HepG2 (cell line): ENCODE results near the gene XAF1. TPM values are rescaled to one million over a fixed set of nuclear protein-coding genes. Genes with fewer than 3 reads are reported as not detected.
A peak's percentile ranks its signal among the peaks of the same experiment; 100 is the strongest.

Experiments
- ATF1 ChIP-seq: IDR thresholded peaks from 2 replicates; pipeline ENCODE4 v1.6.1; 2016; ENCODE audit warnings: mild to moderate bottlenecking, control low read depth
- BRD4 ChIP-seq: sonication (generic); formaldehyde crosslinking; IDR thresholded peaks from 2 replicates; pipeline ENCODE4 v1.4.0; 2020; ENCODE audit warnings: missing genetic modification reagents
- CBX1 ChIP-seq: IDR thresholded peaks from one replicate; pipeline ENCODE4 v1.6.1; 2016; ENCODE audit warnings: antibody characterized with exemption, low read depth
- CCAR2 ChIP-seq: fragments of 200-400 bp; formaldehyde crosslinking; optimal IDR thresholded peaks from 2 replicates; pipeline ENCODE3; 2018; ENCODE audit warnings: low read depth, mild to moderate bottlenecking, low read length, moderate library complexity
- FOSL1 ChIP-seq: sonication (generic); formaldehyde crosslinking; IDR thresholded peaks from 2 replicates; pipeline ENCODE4 v1.9.0; 2021; ENCODE audit warnings: missing genetic modification reagents, borderline replicate concordance
- FOSL2 ChIP-seq: sonication (generic); formaldehyde crosslinking; IDR thresholded peaks from 2 replicates; pipeline ENCODE4 v1.4.0; 2020; ENCODE audit warnings: missing genetic modification reagents
- FOXM1 ChIP-seq: sonication (generic); formaldehyde crosslinking; IDR thresholded peaks from 2 replicates; pipeline ENCODE4 v1.5.0; 2020; ENCODE audit warnings: missing genetic modification reagents
- GABPB1 ChIP-seq: IDR thresholded peaks from 2 replicates; pipeline ENCODE4 v1.6.1; 2016; ENCODE audit warnings: mild to moderate bottlenecking, missing genetic modification reagents, moderate library complexity, missing compliant biosample characterization
- HDAC6 ChIP-seq: fragments of 200-600 bp; sonication (generic); IDR thresholded peaks from 2 replicates; pipeline ENCODE4 v1.7.0; 2017; ENCODE audit warnings: mild to moderate bottlenecking, antibody characterized with exemption, low read length, low read depth
- HES4 ChIP-seq: sonication (generic); formaldehyde crosslinking; IDR thresholded peaks from 2 replicates; pipeline ENCODE4 v1.9.0; 2021; ENCODE audit warnings: mild to moderate bottlenecking, missing genetic modification reagents, borderline replicate concordance
- KLF6 ChIP-seq: IDR thresholded peaks from 2 replicates; pipeline ENCODE4 v1.8.0; 2016; ENCODE audit warnings: missing biosample characterization, missing genetic modification reagents
- KMT2A ChIP-seq: sonication (generic); formaldehyde crosslinking; IDR thresholded peaks from 2 replicates; pipeline ENCODE4 v1.4.0; 2020; ENCODE audit warnings: missing genetic modification reagents
- MBNL3 ChIP-seq: fragments of 250-450 bp; sonication (Bioruptor Pico); conservative IDR thresholded peaks from 2 replicates; pipeline ENCODE4 v1.8.0; 2022; ENCODE audit warnings: mild to moderate bottlenecking, inconsistent platforms
- PTBP1 ChIP-seq: fragments of 200-400 bp; formaldehyde crosslinking; IDR thresholded peaks from 2 replicates; pipeline ENCODE4 v1.6.1; 2018; ENCODE audit warnings: low read length, low read depth; ENCODE audit not compliant: poor library complexity, severe bottlenecking
- RBM39 ChIP-seq: fragments of 200-400 bp; formaldehyde crosslinking; IDR thresholded peaks from one replicate; pipeline ENCODE4 v1.6.1; 2018; ENCODE audit warnings: antibody characterized with exemption, mild to moderate bottlenecking, low read depth, low read length; ENCODE audit not compliant: poor library complexity, severe bottlenecking
- RFXANK ChIP-seq: IDR thresholded peaks from 2 replicates; pipeline ENCODE4 v1.6.1; 2016
- ZC3H4 ChIP-seq: sonication (generic); formaldehyde crosslinking; IDR thresholded peaks from 2 replicates; pipeline ENCODE4 v1.4.0; 2020; ENCODE audit warnings: missing genetic modification reagents, borderline replicate concordance
- ZNF17 ChIP-seq: sonication (generic); formaldehyde crosslinking; IDR thresholded peaks from 2 replicates; pipeline ENCODE4 v1.5.0; 2020; ENCODE audit warnings: mild to moderate bottlenecking, missing genetic modification reagents
- ZNF230 ChIP-seq: sonication (generic); formaldehyde crosslinking; IDR thresholded peaks from 2 replicates; pipeline ENCODE4 v1.4.0; 2020; ENCODE audit warnings: mild to moderate bottlenecking, missing genetic modification reagents
- ZNF607 ChIP-seq: sonication (generic); formaldehyde crosslinking; IDR thresholded peaks from 2 replicates; pipeline ENCODE4 v1.5.1; 2020; ENCODE audit warnings: missing genetic modification reagents, mild to moderate bottlenecking, borderline replicate concordance
- ZNF773 ChIP-seq: sonication (generic); formaldehyde crosslinking; IDR thresholded peaks from 2 replicates; pipeline ENCODE4 v1.4.0; 2020; ENCODE audit warnings: missing genetic modification reagents, borderline replicate concordance
- ZNF776 ChIP-seq: sonication (generic); formaldehyde crosslinking; IDR thresholded peaks from 2 replicates; pipeline ENCODE4 v1.4.0; 2020; ENCODE audit warnings: mild to moderate bottlenecking, missing genetic modification reagents
- ZNF83 ChIP-seq: sonication (generic); formaldehyde crosslinking; IDR thresholded peaks from 2 replicates; pipeline ENCODE4 v1.4.0; 2020; ENCODE audit warnings: missing genetic modification reagents, mild to moderate bottlenecking, borderline replicate concordance
- ZNF891 ChIP-seq: sonication (generic); formaldehyde crosslinking; IDR thresholded peaks from 2 replicates; pipeline ENCODE4 v1.5.0; 2020; ENCODE audit warnings: mild to moderate bottlenecking, missing genetic modification reagents
- polyA plus RNA-seq, 8 experiments: library from polyadenylated mRNA; depleted of rRNA in 3 of 8; stranded (reverse) in 7 of 8; unstranded in 1 of 8; fragments of >200 nt; fragmentation: Illumina TruSeq in 4 of 8; extraction: Trizol in 4 of 8; gene quantifications; 2 replicates each; pipeline versions ENCODE4 v1.2.1 to v1.2.3, GENCODE V29; 2011 to 2016; ENCODE audit warnings: low read depth in 4 of 8, missing spikeins in 1 of 8, mixed read lengths in 1 of 8; ENCODE audit not compliant: insufficient read depth in 1 of 8
- total RNA-seq, 5 experiments: library from RNA; depleted of rRNA; stranded (reverse); fragments of >200 nt; fragmentation: Illumina TruSeq; extraction: Trizol; gene quantifications; 2 replicates each; pipeline ENCODE4 v1.2.3, GENCODE V29; 2016; ENCODE audit warnings: low read depth in 1 of 5
- TF ChIP-seq, protein P1 (sequence below): sonication (generic); formaldehyde crosslinking; IDR thresholded peaks from 2 replicates; pipeline ENCODE4 v1.4.0; 2020; ENCODE audit warnings: missing genetic modification reagents

The XAF1 gene
- total and polyA plus RNA-seq, 2 of the 13 experiments (the other 11 are each of a cell fraction or from before 2014, with no cell fraction given), result 1.2 to 2.4 TPM

DNA sequence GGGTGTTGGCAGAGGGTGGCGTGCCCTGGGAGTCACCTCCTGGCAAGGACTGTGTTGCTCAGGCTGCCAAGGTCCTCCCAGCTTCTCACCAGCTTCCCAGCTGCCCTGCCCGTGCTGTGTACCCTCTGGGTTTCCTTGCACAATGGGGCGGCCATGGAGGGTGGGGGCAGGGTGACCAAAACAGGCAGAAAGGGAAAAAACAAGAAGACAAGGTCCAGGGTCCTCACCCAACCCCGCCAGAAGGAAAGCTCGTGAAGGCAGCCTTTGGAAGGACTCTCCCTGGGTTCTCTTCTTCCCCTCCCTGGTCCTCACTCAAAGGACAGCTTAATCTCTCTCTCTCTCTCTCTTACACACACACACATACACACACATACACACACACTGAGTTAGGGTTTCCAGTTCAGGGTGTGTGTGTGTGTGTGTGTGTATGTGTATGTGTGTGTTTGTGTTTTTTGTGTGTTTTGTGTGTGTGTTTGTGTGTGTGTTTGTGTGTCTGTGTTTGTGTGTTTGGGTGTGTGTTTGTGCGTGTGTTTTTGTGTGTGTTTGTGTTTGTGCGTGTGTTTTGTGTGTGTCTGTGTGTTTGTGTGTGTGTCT is 44.7 kb upstream of the XAF1 start (continued):
- TF ChIP-seq ZNF607 (CRISPR knock-in tag) (no peak), ZNF891 (CRISPR knock-in tag) (no peak), HDAC6 (0 out of 2 replicates have a peak, but pooled peaks have one; percentile 76), BRD4 (CRISPR knock-in tag) (no peak), ZC3H4 (CRISPR knock-in tag) (no peak), ZNF773 (CRISPR knock-in tag) (no peak), GABPB1 (CRISPR knock-in tag) (0 out of 2 replicates have a peak, but pooled peaks have one; percentile 1), ZNF83 (no peak), FOSL1 (CRISPR knock-in tag) (no peak), ATF1 (CRISPR knock-in tag) (no peak), ZNF776 (CRISPR knock-in tag) (no peak), CBX1 (no peak), PTBP1 (no peak), HES4 (CRISPR knock-in tag) (no peak), KMT2A (no peak), KLF6 (CRISPR knock-in tag) (no peak), FOXM1 (CRISPR knock-in tag) (no peak), ZNF17 (no peak), FOSL2 (CRISPR knock-in tag) (0 out of 2 replicates have a peak, but pooled peaks have one; percentile 23), RFXANK (no peak), CCAR2 (peak; percentile 67), RBM39 (no peak), MBNL3 (no peak), ZNF230 (CRISPR knock-in tag) (no peak)
- TF ChIP-seq, protein P1, sequence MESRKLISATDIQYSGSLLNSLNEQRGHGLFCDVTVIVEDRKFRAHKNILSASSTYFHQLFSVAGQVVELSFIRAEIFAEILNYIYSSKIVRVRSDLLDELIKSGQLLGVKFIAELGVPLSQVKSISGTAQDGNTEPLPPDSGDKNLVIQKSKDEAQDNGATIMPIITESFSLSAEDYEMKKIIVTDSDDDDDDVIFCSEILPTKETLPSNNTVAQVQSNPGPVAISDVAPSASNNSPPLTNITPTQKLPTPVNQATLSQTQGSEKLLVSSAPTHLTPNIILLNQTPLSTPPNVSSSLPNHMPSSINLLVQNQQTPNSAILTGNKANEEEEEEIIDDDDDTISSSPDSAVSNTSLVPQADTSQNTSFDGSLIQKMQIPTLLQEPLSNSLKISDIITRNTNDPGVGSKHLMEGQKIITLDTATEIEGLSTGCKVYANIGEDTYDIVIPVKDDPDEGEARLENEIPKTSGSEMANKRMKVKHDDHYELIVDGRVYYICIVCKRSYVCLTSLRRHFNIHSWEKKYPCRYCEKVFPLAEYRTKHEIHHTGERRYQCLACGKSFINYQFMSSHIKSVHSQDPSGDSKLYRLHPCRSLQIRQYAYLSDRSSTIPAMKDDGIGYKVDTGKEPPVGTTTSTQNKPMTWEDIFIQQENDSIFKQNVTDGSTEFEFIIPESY (CRISPR knock-in tag), result no peak
